ENCODE data around the gene SHANK2. TPM values are rescaled to one million over a fixed set of nuclear protein-coding genes. Genes with fewer than 3 reads are reported as not detected.

Gene SHANK2
- total RNA-seq, 1 donor from 2014 or later: 8.1 TPM

DNA sequence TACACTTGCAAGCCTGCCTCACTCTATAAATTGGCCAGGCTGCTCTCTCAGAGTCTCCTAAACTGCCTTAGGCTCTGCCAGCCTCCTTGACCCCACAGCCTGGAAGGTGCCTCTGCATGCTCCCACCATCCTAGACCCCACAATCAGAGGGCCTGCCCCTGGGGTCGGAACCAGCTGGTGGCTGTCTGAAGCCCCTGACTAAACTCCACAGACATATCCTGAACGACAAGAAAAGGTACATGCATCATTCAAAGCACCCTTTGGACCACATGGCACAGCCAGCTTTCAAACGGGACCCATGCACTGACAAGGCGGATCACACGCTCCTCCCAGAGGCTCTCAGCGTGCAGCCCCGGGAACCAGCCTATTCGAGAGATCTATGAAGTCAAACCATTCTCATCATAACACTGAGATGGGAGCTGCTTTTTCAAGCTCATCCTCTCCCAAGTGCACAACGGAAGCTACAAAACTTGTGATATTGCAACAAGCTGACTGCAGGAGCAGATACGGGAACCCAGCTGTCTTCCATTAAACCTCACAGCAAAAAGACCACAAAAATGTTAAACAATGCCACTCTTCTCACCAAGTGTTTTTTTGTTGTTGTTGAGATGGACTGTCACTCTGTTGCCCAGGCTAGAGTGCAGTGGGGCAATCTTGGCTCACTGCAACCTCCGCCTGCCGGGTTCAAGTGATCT is 8.1 kb downstream of the SHANK2 start:
- H3K27me3 ChIP-seq: peaks cover 15% of the 10 kb centered on the region
- Mint-ChIP-seq H3K4me1 (peaks cover 45% of the 10 kb centered on the region), H3K36me3 (no peaks in the 10 kb centered on the region), H3K9me3 (no peaks in the 10 kb centered on the region), H3K27me3 (ENCODE audit: insufficient read depth, low read depth) (peaks cover 13% of the 10 kb centered on the region), H3K4me3 (no peak overlapping the region), H3K27ac (peak overlapping the region; percentile 59)
- no peak for DNase-seq (ENCODE audit: low spot score)
- no peak overlapping the region for H3K27ac ChIP-seq
- H3K4me1 ChIP-seq: peaks cover 32% of the 10 kb centered on the region
- peaks cover 20% of the 10 kb centered on the region for H4K20me1 ChIP-seq (ENCODE audit: low read depth)
- no peak overlapping the region for H3K9ac ChIP-seq
- no peaks in the 10 kb centered on the region for H3K36me3 ChIP-seq
- no peak overlapping the region for H3K4me2 ChIP-seq
- no peak overlapping the region for H3K4me3 ChIP-seq
- no peaks in the 10 kb centered on the region for H3K9me3 ChIP-seq (ENCODE audit: low read depth)
- peaks cover 30% of the 10 kb centered on the region for H3F3A ChIP-seq (ENCODE audit: low read depth)
- H3K79me2 ChIP-seq (ENCODE audit: low read depth): peaks cover 18% of the 10 kb centered on the region
- TF ChIP-seq EZH2phosphoT487 (IDR thresholded peaks at IDR 0.05): no peak
- TF ChIP-seq, protein P1, sequence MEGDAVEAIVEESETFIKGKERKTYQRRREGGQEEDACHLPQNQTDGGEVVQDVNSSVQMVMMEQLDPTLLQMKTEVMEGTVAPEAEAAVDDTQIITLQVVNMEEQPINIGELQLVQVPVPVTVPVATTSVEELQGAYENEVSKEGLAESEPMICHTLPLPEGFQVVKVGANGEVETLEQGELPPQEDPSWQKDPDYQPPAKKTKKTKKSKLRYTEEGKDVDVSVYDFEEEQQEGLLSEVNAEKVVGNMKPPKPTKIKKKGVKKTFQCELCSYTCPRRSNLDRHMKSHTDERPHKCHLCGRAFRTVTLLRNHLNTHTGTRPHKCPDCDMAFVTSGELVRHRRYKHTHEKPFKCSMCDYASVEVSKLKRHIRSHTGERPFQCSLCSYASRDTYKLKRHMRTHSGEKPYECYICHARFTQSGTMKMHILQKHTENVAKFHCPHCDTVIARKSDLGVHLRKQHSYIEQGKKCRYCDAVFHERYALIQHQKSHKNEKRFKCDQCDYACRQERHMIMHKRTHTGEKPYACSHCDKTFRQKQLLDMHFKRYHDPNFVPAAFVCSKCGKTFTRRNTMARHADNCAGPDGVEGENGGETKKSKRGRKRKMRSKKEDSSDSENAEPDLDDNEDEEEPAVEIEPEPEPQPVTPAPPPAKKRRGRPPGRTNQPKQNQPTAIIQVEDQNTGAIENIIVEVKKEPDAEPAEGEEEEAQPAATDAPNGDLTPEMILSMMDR (IDR thresholded peaks at IDR 0.05): no peak
- TF ChIP-seq EZH2 (IDR thresholded peaks at IDR 0.05): no peak
- no peak overlapping the region for H2AFZ ChIP-seq (replicated peaks)

GRCh38 chr11:71242391-71242790 is 10.0 kb downstream of the SHANK2 start:
- peaks cover 22% of the 10 kb centered on the region for H3F3A ChIP-seq (ENCODE audit: low read depth)
- H3K27me3 ChIP-seq: no peaks in the 10 kb centered on the region
- TF ChIP-seq EZH2phosphoT487 (IDR thresholded peaks at IDR 0.05) (no peak), EZH2 (IDR thresholded peaks at IDR 0.05) (no peak)
- TF ChIP-seq, protein P1 (IDR thresholded peaks at IDR 0.05): no peak
- peaks cover 39% of the 10 kb centered on the region for H3K4me1 Mint-ChIP-seq
- H3K27ac ChIP-seq: no peak overlapping the region
- H3K4me3 Mint-ChIP-seq: no peak overlapping the region
- DNase-seq (ENCODE audit: low spot score): no peak
- no peak overlapping the region for H3K4me2 ChIP-seq
- peaks cover 3% of the 10 kb centered on the region for H4K20me1 ChIP-seq (ENCODE audit: low read depth)
- H3K9me3 ChIP-seq (ENCODE audit: low read depth): no peaks in the 10 kb centered on the region
- H3K36me3 ChIP-seq: no peaks in the 10 kb centered on the region
- H3K9ac ChIP-seq: no peak overlapping the region
- H3K36me3 Mint-ChIP-seq: no peaks in the 10 kb centered on the region
- no peaks in the 10 kb centered on the region for H3K9me3 Mint-ChIP-seq
- H3K27me3 Mint-ChIP-seq (ENCODE audit: insufficient read depth, low read depth): no peaks in the 10 kb centered on the region
- H3K4me3 ChIP-seq: no peak overlapping the region
- H3K4me1 ChIP-seq: peaks cover 34% of the 10 kb centered on the region
- H2AFZ ChIP-seq (replicated peaks): no peak overlapping the region
- H3K79me2 ChIP-seq (ENCODE audit: low read depth): peaks cover 18% of the 10 kb centered on the region
- H3K27ac Mint-ChIP-seq: no peak overlapping the region

- H3K27ac ChIP-seq: no peak overlapping the region
- no peaks in the 10 kb centered on the region for H3K36me3 Mint-ChIP-seq
- no peak for TF ChIP-seq EZH2 (IDR thresholded peaks at IDR 0.05)
- TF ChIP-seq, protein P1 (IDR thresholded peaks at IDR 0.05): no peak
- no peak for TF ChIP-seq EZH2phosphoT487 (IDR thresholded peaks at IDR 0.05)
- no peaks in the 10 kb centered on the region for H3K27me3 Mint-ChIP-seq (ENCODE audit: insufficient read depth, low read depth)
- H3K4me1 Mint-ChIP-seq: peaks cover 36% of the 10 kb centered on the region
- peaks cover 34% of the 10 kb centered on the region for H3K4me1 ChIP-seq
- H3K4me3 Mint-ChIP-seq: no peak overlapping the region
- H3K9me3 Mint-ChIP-seq: no peaks in the 10 kb centered on the region
- no peaks in the 10 kb centered on the region for H3K27me3 ChIP-seq
- no peak overlapping the region for H3K4me3 ChIP-seq
- H2AFZ ChIP-seq (replicated peaks): no peak overlapping the region
- DNase-seq (ENCODE audit: low spot score): no peak
- no peak overlapping the region for H3K27ac Mint-ChIP-seq
- no peaks in the 10 kb centered on the region for H3K36me3 ChIP-seq
- no peak overlapping the region for H3K4me2 ChIP-seq
- no peaks in the 10 kb centered on the region for H3K9me3 ChIP-seq (ENCODE audit: low read depth)
- peaks cover 18% of the 10 kb centered on the region for H3K79me2 ChIP-seq (ENCODE audit: low read depth)
- peaks cover 22% of the 10 kb centered on the region for H3F3A ChIP-seq (ENCODE audit: low read depth)
- H4K20me1 ChIP-seq (ENCODE audit: low read depth): no peaks in the 10 kb centered on the region
- H3K9ac ChIP-seq: no peak overlapping the region
Measured at GRCh38 chr11:71241721-71242259, 10.6 kb downstream of the SHANK2 start.
